GM19238 (cell line): ENCODE data around the gene PLCD4.

Source experiments
- DNase-seq: peaks from one replicate; pipeline ENCODE4 v3.0.0; 2011; ENCODE audit warnings: low spot score; ENCODE audit not compliant: insufficient read length

PLCD4 gene

DNA sequence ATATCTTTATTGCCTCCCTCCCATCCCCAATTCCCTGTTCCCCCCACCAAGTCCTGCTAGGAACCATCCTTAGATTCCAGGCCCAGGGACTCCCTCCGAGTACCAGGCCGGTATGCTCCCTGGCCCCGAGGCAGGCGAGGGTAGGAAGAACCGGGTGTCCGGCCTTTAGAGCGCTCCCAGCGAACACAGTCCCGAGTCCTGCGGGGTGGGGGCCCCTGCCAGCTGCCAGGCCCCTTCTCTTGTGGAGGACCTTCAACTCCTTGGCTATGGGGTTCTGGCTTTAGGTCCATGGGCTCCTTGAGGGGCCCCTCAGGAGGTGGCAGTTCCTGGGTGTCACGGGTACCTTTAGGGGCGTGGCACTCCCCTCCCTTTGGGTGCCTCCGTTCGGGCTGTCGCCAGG lies 56.2 kb downstream of the PLCD4 start:
- DNase-seq = no peak

DNA sequence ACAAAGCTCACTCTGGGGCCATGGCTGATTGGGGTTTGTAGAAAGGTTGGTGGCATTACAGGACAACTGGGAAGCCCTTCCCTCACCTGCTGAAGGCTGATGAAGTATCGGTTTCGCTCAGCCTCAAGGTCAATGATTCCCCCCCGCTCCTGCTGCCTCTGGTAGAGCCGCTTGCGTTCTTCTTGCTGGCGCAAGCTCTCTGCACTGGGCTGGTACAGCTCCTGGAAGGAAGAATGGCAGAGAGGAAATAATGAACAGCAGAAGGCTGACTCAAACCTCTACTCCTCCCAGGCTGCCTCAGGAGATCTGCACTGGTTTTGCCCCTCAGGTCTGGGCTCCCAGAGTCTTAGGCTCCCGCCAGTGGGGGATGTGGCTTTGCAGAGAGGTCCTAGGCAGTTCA lies 57.0 kb downstream of the PLCD4 start:
- no peak for DNase-seq

DNA sequence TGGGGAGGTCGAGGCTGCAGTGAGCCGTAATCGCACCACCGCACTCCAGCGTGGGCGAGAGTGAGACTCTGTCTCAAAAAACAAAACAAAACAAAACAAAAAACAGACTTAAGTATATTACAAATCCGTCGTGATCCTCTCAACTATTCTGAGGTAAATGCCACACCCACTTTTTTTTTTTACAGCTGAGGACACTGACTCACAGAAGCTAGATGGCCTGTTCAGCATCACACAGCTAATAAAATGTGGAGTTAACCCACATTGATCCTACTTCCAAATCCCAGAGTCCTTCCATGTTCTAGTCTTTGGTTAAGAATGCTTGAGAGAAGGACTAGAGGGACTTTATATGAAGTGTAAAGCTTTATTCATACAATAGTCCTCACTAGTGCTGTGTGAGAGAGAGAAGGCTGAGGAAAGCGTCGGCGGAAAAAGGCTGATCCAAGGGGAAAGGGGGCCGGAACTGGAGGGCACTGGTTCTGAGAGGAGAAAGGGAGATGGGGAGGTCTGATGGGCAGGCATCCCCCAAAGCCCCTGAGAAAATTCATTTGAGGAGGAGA lies 63.5 kb downstream of the PLCD4 start:
- no peak for DNase-seq

DNA sequence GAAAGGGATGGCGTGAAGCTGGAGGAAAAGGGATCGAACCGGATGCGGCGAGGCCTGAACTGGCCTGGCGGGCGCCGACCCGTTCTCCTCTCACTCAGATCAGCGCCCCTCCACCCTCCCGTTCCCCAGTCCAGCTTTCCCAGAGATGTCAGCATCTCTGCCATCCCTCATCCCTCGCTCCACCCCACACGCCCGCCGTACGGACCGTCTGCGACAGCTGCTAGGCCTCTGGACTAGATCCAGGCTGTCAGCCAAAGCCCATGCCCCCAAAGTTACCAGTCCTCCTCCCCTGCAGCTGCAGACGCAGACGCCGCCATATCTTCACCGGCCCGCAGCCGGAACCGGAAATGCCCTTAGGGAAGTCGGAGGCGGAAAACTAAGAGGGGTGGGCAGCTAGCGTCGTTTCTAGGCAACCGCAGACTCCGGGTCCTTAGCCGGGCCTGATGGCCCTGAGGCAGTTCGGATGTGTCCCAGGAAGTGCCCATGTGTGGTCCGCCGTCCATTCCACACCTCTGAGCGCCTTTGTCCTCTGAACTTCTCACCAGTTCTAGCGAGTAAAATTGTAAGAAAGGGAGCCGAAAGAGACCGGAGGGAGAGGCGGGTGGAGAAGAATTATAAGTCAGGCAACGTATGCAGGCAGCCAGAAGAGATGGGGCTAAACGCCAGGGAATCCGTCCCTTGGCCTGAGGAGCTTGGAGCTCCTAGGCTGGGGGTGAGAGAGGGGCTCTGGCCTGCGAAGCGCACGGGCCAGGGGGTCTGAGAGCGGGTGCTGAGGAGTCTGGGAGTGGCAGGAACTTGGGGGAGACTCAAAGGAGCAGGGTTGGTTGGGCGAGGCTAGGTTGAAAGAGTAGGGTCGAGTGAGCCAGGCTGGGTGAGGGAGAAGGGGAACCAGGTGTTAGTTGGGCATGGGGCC lies 64.2 kb downstream of the PLCD4 start, which contains the start of the genes RNF25 and STK36:
Gene RNF25, minus strand, starts transcription at position 349 of the 913 bp plus-strand sequence. Its CDS starts 32 bp downstream, at position 317.
Gene STK36, plus strand, starts transcription at position 433 of the 913 bp plus-strand sequence. CDS start 744 bp downstream, outside the sequence.
- peak; percentile 89 for DNase-seq

DNA sequence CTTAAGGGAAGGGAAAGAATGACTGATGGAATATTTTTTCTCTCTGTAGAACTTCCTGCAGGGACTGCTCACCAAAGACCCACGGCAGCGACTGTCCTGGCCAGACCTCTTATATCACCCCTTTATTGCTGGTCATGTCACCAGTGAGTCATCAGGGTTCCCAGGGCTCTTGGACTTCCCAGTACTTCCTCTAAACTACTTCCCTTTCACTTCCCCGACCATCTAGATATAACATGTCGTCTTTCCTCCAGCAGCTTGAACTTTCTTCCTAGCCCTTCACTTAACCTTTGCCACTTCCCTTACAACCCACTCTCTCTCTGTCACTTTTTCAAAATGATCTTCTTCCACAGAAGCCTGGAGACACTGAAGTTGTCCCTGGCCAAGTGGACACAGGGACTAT lies 71.4 kb downstream of the PLCD4 start:
- no peak for DNase-seq

DNA sequence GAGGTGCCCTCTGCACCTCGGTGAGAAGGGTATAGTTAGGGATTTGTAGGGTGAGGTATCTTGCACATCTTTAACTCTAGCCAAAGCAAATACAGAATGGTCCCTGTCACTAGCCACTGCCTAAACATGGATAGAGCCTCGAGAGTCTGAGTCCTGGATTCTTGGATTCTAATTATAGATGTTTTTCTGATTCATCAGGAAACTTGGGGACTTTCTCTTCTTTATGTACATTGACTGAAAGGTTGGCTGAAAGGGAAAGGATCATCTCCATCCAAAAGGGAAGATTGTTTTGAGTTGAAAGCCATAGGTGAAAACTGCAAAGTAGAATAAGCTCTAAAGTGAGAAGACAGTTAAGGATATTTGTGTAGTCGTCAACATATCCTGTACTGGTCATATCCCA lies 72.4 kb downstream of the PLCD4 start:
- DNase-seq = no peak
